Measurements from ENCODE around the gene MRPL46.

- no peak for TF ChIP-seq EZH2 (IDR thresholded peaks at IDR 0.05; ENCODE audit: borderline replicate concordance, low read depth, low read length, poor library complexity, severe bottlenecking)
- TF ChIP-seq, protein P1, sequence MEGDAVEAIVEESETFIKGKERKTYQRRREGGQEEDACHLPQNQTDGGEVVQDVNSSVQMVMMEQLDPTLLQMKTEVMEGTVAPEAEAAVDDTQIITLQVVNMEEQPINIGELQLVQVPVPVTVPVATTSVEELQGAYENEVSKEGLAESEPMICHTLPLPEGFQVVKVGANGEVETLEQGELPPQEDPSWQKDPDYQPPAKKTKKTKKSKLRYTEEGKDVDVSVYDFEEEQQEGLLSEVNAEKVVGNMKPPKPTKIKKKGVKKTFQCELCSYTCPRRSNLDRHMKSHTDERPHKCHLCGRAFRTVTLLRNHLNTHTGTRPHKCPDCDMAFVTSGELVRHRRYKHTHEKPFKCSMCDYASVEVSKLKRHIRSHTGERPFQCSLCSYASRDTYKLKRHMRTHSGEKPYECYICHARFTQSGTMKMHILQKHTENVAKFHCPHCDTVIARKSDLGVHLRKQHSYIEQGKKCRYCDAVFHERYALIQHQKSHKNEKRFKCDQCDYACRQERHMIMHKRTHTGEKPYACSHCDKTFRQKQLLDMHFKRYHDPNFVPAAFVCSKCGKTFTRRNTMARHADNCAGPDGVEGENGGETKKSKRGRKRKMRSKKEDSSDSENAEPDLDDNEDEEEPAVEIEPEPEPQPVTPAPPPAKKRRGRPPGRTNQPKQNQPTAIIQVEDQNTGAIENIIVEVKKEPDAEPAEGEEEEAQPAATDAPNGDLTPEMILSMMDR (conservative IDR thresholded peaks at IDR 0.05; ENCODE audit: low read depth, low read length), result no peak
Observed at GRCh38 chr15:88513195-88513594, 46.0 kb upstream of the MRPL46 start.
